GM12892 (cell line): ENCODE measurements around the gene NRTN.
A peak's percentile ranks its signal among the peaks of the same experiment; 100 is the strongest.
"Not testable (repeated sequence)": the region's sequence is repeated elsewhere in the genome, so short reads cannot be mapped to it uniquely, and the experiment has no call there.

Experiments
- DNase-seq: peaks from one replicate; pipeline ENCODE4 v3.0.0; 2011; ENCODE audit not compliant: insufficient read length
- FAIRE-seq: peaks from 2 replicates; lab custom pipeline; 2011; peaks lifted over from hg19 to GRCh38; lab: Jason Lieb, UNC
- POLR2A ChIP-seq: IDR thresholded peaks from 2 replicates; pipeline ENCODE4 v1.6.1; 2011; ENCODE audit warnings: low read depth, low read length, control low read depth
- POLR2AphosphoS5 ChIP-seq: IDR thresholded peaks from 2 replicates; pipeline ENCODE4 v1.6.1; 2011; ENCODE audit warnings: low read depth, low read length, control low read depth
- TAF1 ChIP-seq: IDR thresholded peaks from 2 replicates; pipeline ENCODE4 v1.6.1; 2011; ENCODE audit warnings: low read depth, mild to moderate bottlenecking, control low read depth, low read length, borderline replicate concordance

The NRTN gene

DNA sequence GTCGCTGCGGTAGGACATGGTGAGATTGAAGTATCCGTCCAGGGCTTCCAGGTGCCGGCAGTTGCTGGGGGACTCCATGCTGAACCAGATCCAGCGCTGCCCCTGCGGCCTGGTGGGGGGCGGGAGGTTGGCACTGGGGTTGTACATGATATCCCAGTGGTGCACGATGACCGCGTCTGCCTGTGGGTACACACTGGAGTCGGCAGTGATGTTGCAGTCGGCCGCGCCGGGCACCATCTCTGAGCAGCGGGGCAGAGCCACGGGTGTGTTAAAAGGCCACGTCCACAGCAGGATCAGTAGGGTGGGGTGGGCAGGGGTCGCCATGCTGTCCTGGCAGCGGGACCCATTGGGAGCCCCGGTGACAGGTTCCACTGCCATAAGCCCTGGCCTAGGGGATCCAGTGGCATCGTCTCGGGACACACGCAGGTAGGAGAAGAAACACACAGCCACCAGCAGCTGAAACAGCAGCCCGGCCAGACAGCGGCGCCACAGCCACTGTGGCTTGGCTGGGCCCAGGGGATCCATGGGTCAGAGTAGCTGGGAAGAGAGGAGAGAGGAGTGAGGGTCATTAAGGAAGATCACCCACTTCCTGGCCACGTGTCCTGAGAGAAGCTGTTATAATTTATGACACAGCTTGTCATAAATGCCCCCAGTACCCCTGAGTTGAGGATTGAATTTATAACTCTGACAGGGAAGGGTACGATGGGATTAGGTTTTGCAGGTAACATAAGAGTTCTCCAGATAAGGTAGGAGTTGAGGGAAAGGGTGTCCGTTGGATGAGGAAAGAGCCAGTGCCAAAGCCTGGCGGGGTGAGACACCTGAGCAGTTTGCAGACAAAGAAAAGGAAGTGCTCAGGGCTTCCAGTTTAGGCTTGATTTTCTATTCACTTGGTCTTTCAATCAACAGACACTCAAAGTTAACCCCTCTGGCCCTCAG lies 62.6 kb downstream of the NRTN start:
- TF ChIP-seq POLR2A: no peak
- no peak for TF ChIP-seq POLR2AphosphoS5
- TF ChIP-seq TAF1: no peak
- FAIRE-seq: no peak
- no peak for DNase-seq

GRCh38 chr19:5870986-5871394 lies 66.1 kb downstream of the NRTN start:
- FAIRE-seq (no peak), DNase-seq (no peak)
- TF ChIP-seq TAF1: no peak
- no peak for TF ChIP-seq POLR2AphosphoS5
- no peak for TF ChIP-seq POLR2A

- DNase-seq: peak; percentile 4
- FAIRE-seq: no peak
- no peak for TF ChIP-seq POLR2A
- no peak for TF ChIP-seq TAF1
- TF ChIP-seq POLR2AphosphoS5: no peak
Observed at GRCh38 chr19:5873617-5874199, 68.8 kb downstream of the NRTN start.

- FAIRE-seq: not testable (repeated sequence)
- peak; percentile 3 for DNase-seq
Observed at GRCh38 chr19:5874496-5874895, 69.6 kb downstream of the NRTN start.

GRCh38 chr19:5877427-5877826 lies 72.6 kb downstream of the NRTN start:
- DNase-seq (peak; percentile 2), FAIRE-seq (no peak)
- no peak for TF ChIP-seq TAF1
- TF ChIP-seq POLR2AphosphoS5: no peak
- TF ChIP-seq POLR2A: no peak

- no peak for TF ChIP-seq TAF1
- no peak for TF ChIP-seq POLR2A
- TF ChIP-seq POLR2AphosphoS5: no peak
- no peak for FAIRE-seq
- DNase-seq: no peak
Observed at GRCh38 chr19:5877882-5878281, 73.0 kb downstream of the NRTN start.
